Osteoblast (primary cell): ENCODE results near the gene HTRA2. TPM values are rescaled to one million over a fixed set of nuclear protein-coding genes. Genes with fewer than 3 reads are reported as not detected.
A peak's percentile ranks its signal among the peaks of the same experiment; 100 is the strongest.

Source experiments
- DNase-seq: peaks from one replicate; pipeline ENCODE4 v3.0.0; 2011; ENCODE audit warnings: low spot score, mixed read lengths; ENCODE audit not compliant: insufficient read length; ENCODE audit errors: missing footprints
- H2AFZ ChIP-seq: 2 replicates; pipeline ENCODE4 v1.6.0; 2011; ENCODE audit warnings: mild to moderate bottlenecking, low read length
- H3K27ac ChIP-seq: 2 replicates; pipeline ENCODE4 v1.5.1; 2011; ENCODE audit warnings: mild to moderate bottlenecking, low read depth, low read length, moderate library complexity
- H3K27me3 ChIP-seq: 2 replicates; pipeline ENCODE4 v1.6.0; 2012; ENCODE audit warnings: mild to moderate bottlenecking, control low read depth, inconsistent platforms, low read length, moderate library complexity; ENCODE audit not compliant: insufficient read depth
- H3K36me3 ChIP-seq: 2 replicates; pipeline ENCODE4 v1.5.1; 2011; ENCODE audit warnings: mild to moderate bottlenecking, low read length, control low read depth, moderate library complexity; ENCODE audit not compliant: insufficient read depth
- H3K4me1 ChIP-seq: 2 replicates; pipeline ENCODE4 v1.5.1; 2011; ENCODE audit warnings: mild to moderate bottlenecking, low read length, control low read depth, moderate library complexity; ENCODE audit not compliant: insufficient read depth
- H3K4me2 ChIP-seq: 2 replicates; pipeline ENCODE4 v1.6.0; 2011; ENCODE audit warnings: mild to moderate bottlenecking, low read length; ENCODE audit not compliant: insufficient read depth
- H3K4me3 ChIP-seq: fragments of 200-600 bp; sonication (generic); 3 replicates; pipeline ENCODE4 v1.5.1; 2012; ENCODE audit warnings: mild to moderate bottlenecking, low read length, inconsistent platforms; ENCODE audit not compliant: insufficient read depth
- H3K79me2 ChIP-seq: 2 replicates; pipeline ENCODE4 v1.6.0; 2012; ENCODE audit warnings: mild to moderate bottlenecking, low read length, control low read depth, inconsistent platforms; ENCODE audit not compliant: insufficient read depth
- H3K9me3 ChIP-seq: 2 replicates; pipeline ENCODE4 v1.5.1; 2011; ENCODE audit warnings: low read depth, low read length, control low read depth
- H4K20me1 ChIP-seq: 2 replicates; pipeline ENCODE4 v1.6.0; 2012; ENCODE audit warnings: mild to moderate bottlenecking, low read length, control low read depth; ENCODE audit not compliant: insufficient read depth
- total RNA-seq: library from RNA; depleted of rRNA; stranded (reverse); fragments of >200 nt; gene quantifications from 2 replicates; pipeline ENCODE4 v1.2.3, GENCODE V29; 2012
- TF ChIP-seq, protein P1 (sequence below): IDR thresholded peaks from 2 replicates; pipeline ENCODE4 v1.5.1; 2011; ENCODE audit warnings: mild to moderate bottlenecking, low read depth, low read length, moderate library complexity; ENCODE audit errors: extremely low read depth

HTRA2 gene
- total RNA-seq, 1 donor, result 51.8 TPM

DNA sequence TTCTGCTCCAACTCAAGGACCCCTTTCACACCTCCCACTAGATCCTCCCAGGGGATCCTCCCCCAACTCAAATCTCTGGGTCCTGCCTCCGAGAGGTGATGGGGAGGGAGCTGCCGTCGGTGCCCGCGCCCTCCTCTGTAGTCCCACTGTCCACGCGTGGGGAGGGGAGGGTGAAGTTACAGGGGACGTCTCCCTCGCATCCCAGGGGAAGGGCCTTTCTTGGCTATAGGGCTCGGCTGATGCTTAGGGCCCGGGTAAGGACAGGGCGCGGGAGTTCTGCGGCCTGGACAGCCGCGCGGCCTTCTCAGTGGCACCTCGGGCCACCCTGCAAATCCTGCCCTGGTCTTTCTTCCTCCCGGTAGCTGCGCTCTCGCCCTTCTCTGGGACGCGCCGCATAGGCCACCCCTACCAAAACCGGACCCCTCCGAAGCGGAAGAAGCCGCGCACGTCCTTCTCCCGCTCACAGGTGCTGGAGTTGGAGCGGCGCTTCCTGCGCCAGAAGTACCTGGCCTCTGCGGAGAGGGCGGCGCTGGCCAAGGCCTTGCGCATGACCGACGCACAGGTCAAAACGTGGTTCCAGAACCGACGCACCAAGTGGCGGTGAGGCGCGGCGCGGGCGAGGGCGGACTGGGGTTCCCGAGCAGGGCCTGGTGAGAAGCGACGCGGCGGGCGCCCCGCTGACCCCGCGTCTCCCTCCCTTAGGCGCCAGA is 14.3 kb upstream of the HTRA2 start:
- Histone ChIP-seq H3K4me3 (no peak overlapping the region), H4K20me1 (no peaks in the 10 kb centered on the region), H3K36me3 (no peaks in the 10 kb centered on the region), H2AFZ (no peak overlapping the region), H3K9me3 (no peaks in the 10 kb centered on the region), H3K27me3 (peaks cover 94% of the 10 kb centered on the region), H3K79me2 (no peaks in the 10 kb centered on the region), H3K4me2 (no peak overlapping the region), H3K27ac (no peak overlapping the region), H3K4me1 (peaks cover 6% of the 10 kb centered on the region)
- peak; percentile 77 for DNase-seq
- TF ChIP-seq, protein P1, sequence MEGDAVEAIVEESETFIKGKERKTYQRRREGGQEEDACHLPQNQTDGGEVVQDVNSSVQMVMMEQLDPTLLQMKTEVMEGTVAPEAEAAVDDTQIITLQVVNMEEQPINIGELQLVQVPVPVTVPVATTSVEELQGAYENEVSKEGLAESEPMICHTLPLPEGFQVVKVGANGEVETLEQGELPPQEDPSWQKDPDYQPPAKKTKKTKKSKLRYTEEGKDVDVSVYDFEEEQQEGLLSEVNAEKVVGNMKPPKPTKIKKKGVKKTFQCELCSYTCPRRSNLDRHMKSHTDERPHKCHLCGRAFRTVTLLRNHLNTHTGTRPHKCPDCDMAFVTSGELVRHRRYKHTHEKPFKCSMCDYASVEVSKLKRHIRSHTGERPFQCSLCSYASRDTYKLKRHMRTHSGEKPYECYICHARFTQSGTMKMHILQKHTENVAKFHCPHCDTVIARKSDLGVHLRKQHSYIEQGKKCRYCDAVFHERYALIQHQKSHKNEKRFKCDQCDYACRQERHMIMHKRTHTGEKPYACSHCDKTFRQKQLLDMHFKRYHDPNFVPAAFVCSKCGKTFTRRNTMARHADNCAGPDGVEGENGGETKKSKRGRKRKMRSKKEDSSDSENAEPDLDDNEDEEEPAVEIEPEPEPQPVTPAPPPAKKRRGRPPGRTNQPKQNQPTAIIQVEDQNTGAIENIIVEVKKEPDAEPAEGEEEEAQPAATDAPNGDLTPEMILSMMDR, result no peak

DNA sequence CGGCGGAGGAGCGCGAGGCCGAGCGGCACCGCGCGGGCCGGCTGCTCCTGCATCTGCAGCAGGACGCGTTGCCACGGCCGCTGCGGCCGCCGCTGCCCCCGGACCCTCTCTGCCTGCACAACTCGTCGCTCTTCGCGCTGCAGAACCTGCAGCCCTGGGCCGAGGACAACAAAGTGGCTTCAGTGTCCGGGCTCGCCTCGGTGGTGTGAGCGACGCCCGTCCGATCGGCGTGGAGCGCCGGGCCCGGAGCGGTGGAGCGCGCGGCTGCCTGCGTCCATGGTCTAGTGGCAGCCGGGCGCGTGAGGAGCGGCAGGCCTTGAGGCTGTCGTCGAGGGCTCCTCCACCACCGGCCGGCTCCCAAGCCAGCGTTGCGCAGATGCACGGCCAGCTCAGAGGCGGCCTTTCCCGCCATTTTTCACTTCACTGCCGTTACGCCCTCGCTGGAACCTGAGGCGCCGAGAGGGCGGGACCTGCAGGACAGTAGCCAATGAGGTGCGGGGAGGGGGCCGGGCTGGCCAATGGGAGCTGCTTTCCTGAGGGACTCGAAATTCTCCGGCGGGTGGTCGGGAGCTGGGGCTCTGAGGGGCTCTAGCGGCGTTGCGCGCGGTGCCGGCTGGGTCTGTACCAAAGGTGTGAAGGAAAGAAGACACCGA is 13.6 kb upstream of the HTRA2 start:
- H3K27ac ChIP-seq, result no peak overlapping the region
- no peaks in the 10 kb centered on the region for H4K20me1 ChIP-seq
- peak overlapping the region; percentile 10 for H3K4me3 ChIP-seq
- H3K27me3 ChIP-seq, result peaks cover 93% of the 10 kb centered on the region
- H3K79me2 ChIP-seq, result no peaks in the 10 kb centered on the region
- TF ChIP-seq, protein P1, result no peak
- no peaks in the 10 kb centered on the region for H3K9me3 ChIP-seq
- DNase-seq, result peak; percentile 96
- no peaks in the 10 kb centered on the region for H3K36me3 ChIP-seq
- peak overlapping the region; percentile 27 for H3K4me2 ChIP-seq
- H3K4me1 ChIP-seq, result peaks cover 5% of the 10 kb centered on the region
- no peak overlapping the region for H2AFZ ChIP-seq

DNA sequence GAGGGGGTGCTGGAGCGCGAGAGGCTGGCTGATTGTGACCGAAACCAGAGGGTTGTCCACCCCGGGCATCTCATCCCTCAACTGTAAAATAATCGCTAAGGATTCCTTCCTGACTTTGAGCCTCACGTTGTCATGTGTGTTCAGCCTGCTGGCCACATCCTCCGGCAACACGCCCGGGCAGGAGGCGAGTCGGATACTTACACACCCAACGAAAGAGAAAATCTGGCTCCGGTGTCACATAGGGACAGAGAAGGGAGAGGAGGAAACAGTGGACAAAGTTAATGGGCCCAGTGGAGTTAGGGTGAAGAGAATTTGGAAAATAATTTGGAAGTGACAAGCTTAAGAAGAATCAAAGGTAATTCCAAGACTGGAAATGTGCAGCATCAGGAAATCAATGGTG is 13.1 kb upstream of the HTRA2 start:
- no peak overlapping the region for H3K27ac ChIP-seq
- TF ChIP-seq, protein P1, result no peak
- no peaks in the 10 kb centered on the region for H3K36me3 ChIP-seq
- H3K4me2 ChIP-seq, result no peak overlapping the region
- H3K79me2 ChIP-seq, result no peaks in the 10 kb centered on the region
- no peak overlapping the region for H2AFZ ChIP-seq
- H3K4me3 ChIP-seq, result no peak overlapping the region
- no peaks in the 10 kb centered on the region for H3K9me3 ChIP-seq
- no peaks in the 10 kb centered on the region for H4K20me1 ChIP-seq
- no peaks in the 10 kb centered on the region for H3K4me1 ChIP-seq
- peak; percentile 43 for DNase-seq
- H3K27me3 ChIP-seq, result peaks cover 88% of the 10 kb centered on the region

DNA sequence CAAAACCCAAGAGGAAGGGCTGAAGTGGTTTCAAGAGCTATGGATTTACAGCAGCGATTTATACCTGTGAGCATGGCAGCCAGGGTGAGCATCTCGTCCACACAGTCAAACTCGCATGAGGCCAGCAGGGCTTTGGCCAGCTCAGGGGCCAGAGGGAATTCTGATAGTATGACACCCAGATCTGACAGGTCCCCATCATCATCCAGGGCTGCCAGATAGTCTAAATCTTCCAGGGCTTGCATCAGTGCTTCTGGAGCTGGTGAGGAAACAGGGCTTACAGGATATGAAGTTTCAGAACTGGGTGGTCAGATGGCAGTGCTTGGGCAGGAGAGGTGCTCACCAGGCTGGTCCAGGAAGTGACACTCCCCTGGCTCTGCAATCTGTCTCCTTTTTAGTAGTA is 7.2 kb upstream of the HTRA2 start:
- no peaks in the 10 kb centered on the region for H3K9me3 ChIP-seq
- peaks cover 19% of the 10 kb centered on the region for H3K36me3 ChIP-seq
- H2AFZ ChIP-seq, result no peak overlapping the region
- H4K20me1 ChIP-seq, result peaks cover 4% of the 10 kb centered on the region
- no peak overlapping the region for H3K4me3 ChIP-seq
- DNase-seq, result peak; percentile 68
- H3K4me2 ChIP-seq, result no peak overlapping the region
- H3K27me3 ChIP-seq, result peaks cover 33% of the 10 kb centered on the region
- H3K4me1 ChIP-seq, result no peaks in the 10 kb centered on the region
- H3K27ac ChIP-seq, result no peak overlapping the region
- TF ChIP-seq, protein P1, result no peak
- H3K79me2 ChIP-seq, result peaks cover 5% of the 10 kb centered on the region
